CD8-positive, alpha-beta memory T cell (primary cell): ENCODE results near the gene RGL4. TPM values are rescaled to one million over a fixed set of nuclear protein-coding genes. Genes with fewer than 3 reads are reported as not detected.
A peak's percentile ranks its signal among the peaks of the same experiment; 100 is the strongest.

Source experiments
- CTCF ChIA-PET: fragments of 350-600 bp; sonication (Branson Sonifier 250); formaldehyde crosslinking; loops from one replicate; lab custom pipeline; 2021; ENCODE audit warnings: antibody characterized with exemption; lab: Charles Lee
- POLR2A ChIA-PET: fragments of 350-600 bp; sonication (Branson Sonifier 250); formaldehyde crosslinking; loops from one replicate; lab custom pipeline; 2021; ENCODE audit warnings: antibody characterized with exemption; lab: Charles Lee
- DNase-seq, 5 donors: peaks; one replicate each; pipeline versions ENCODE4 v3.0.0 to v3.0.0-alpha.2; 2020 to 2022; ENCODE audit warnings: mixed read lengths in 1 of 5
- H3K27ac ChIP-seq: one replicate; pipeline ENCODE4 v1.7.0; 2013; ENCODE audit warnings: low read depth, mild to moderate bottlenecking, low read length, moderate library complexity
- H3K27me3 ChIP-seq: 2 replicates; pipeline ENCODE4 v1.7.0; 2013; ENCODE audit warnings: low read length, mild to moderate bottlenecking; ENCODE audit not compliant: insufficient read depth, poor library complexity, severe bottlenecking
- H3K36me3 ChIP-seq: 2 replicates; pipeline ENCODE4 v1.7.0; 2013; ENCODE audit warnings: mild to moderate bottlenecking, low read length, moderate library complexity; ENCODE audit not compliant: insufficient read depth
- H3K4me1 ChIP-seq: 2 replicates; pipeline ENCODE4 v1.7.0; 2013; ENCODE audit warnings: mild to moderate bottlenecking, low read length, moderate library complexity; ENCODE audit not compliant: insufficient read depth
- H3K4me3 ChIP-seq: 2 replicates; pipeline ENCODE4 v1.7.0; 2013; ENCODE audit warnings: mild to moderate bottlenecking, low read length
- H3K9me3 ChIP-seq: 2 replicates; pipeline ENCODE4 v1.7.0; 2013; ENCODE audit warnings: mild to moderate bottlenecking, low read length
- H3K27ac Mint-ChIP-seq, 8 donors: one replicate each; pipeline ENCODE4 v1.8.0; 2020 to 2021; ENCODE audit warnings: mixed read lengths in 8 of 8, mild to moderate bottlenecking in 6 of 8, inconsistent platforms in 3 of 8, moderate library complexity in 3 of 8
- H3K27me3 Mint-ChIP-seq, 2 donors: one replicate each; pipeline ENCODE4 v1.8.0; 2020 to 2021; ENCODE audit warnings: mixed read lengths in 2 of 2, mild to moderate bottlenecking in 1 of 2, moderate library complexity in 1 of 2
- H3K36me3 Mint-ChIP-seq, 3 donors: one replicate each; pipeline ENCODE4 v1.8.0; 2020 to 2021; ENCODE audit warnings: mixed read lengths in 3 of 3, inconsistent platforms in 1 of 3, mild to moderate bottlenecking in 1 of 3
- H3K4me1 Mint-ChIP-seq, 3 donors: one replicate each; pipeline ENCODE4 v1.8.0; 2020 to 2021; ENCODE audit warnings: mixed read lengths in 3 of 3, inconsistent platforms in 1 of 3, mild to moderate bottlenecking in 1 of 3
- H3K4me3 Mint-ChIP-seq, 7 donors: one replicate each; pipeline ENCODE4 v1.8.0; 2020 to 2021; ENCODE audit warnings: mixed read lengths in 7 of 7, mild to moderate bottlenecking in 6 of 7, moderate library complexity in 4 of 7, inconsistent platforms in 2 of 7
- H3K9me3 Mint-ChIP-seq, 5 donors: one replicate each; pipeline ENCODE4 v1.8.0; 2020 to 2022; ENCODE audit warnings: mixed read lengths in 5 of 5, mild to moderate bottlenecking in 3 of 5, moderate library complexity in 2 of 5, inconsistent platforms in 1 of 5
- polyA plus RNA-seq: library from polyadenylated mRNA; unstranded; fragments of 300-500 nt; fragmentation: Illumina TruSeq; gene quantifications from one replicate; pipeline ENCODE4 v1.2.3, GENCODE V29; 2021
- total RNA-seq, 2 experiments: library from RNA; stranded (reverse); gene quantifications; one replicate each; pipeline ENCODE4 v1.2.3, GENCODE V29; 2021

RGL4 gene
- total and polyA plus RNA-seq, 3 experiments from 2014 or later: 3.2 to 58.4 (median 4.8) TPM

DNA sequence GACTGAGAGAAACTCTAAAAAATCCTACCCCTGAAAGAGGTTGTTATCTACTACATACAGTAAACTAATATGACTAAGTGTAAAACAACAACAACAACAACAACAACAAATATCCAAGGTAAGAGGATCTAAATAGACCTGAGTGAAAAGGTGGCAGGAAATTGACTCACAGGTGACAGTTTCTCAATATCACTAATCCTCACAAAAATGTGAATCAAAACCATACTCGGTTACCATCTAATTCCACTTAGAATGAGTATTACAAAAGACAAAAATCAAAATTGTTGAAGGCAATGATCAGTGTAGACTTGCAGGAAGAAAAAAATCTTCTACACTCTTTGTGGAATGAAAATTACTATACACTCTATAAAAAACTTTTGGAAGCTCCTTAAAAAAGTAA, 17.5 kb downstream of the RGL4 start:
- Histone ChIP-seq H3K4me3 (no peak overlapping the region), H3K36me3 (peaks cover 43% of the 10 kb centered on the region), H3K27me3 (no peaks in the 10 kb centered on the region), H3K4me1 (peaks cover 19% of the 10 kb centered on the region), H3K27ac (no peak overlapping the region), H3K9me3 (no peaks in the 10 kb centered on the region)
- ChIA-PET CTCF (no interaction called here), POLR2A (no interaction called here)
- Mint-ChIP-seq H3K4me1 (peaks cover 40 to 74% (median 64%) of the 10 kb centered on the region in 3 donors), H3K27me3 (no peaks in the 10 kb centered on the region), H3K9me3 (no peaks in the 10 kb centered on the region), H3K27ac (peak overlapping the region in 5 of 8 donors; percentile 3 to 75 (median 28)), H3K4me3 (no peak overlapping the region), H3K36me3 (peaks cover 9 to 96% (median 37%) of the 10 kb centered on the region in 3 donors)
- no peak for DNase-seq

- peaks cover 9 to 94% (median 36%) of the 10 kb centered on the region in 3 donors for H3K36me3 Mint-ChIP-seq
- H3K27ac ChIP-seq: no peak overlapping the region
These were observed 18.3 kb downstream of the RGL4 start for GRCh38 chr22:23709107-23709506.

GRCh38 chr22:23712256-23712655, 21.4 kb downstream of the RGL4 start:
- CTCF ChIA-PET: interaction anchor here (2.0 kb wide), 1 partner anchor 138 kb away, joined by 6 read pairs; no protein-coding TSS in a partner anchor
- no peaks in the 10 kb centered on the region for H3K9me3 ChIP-seq
- peaks cover 18% of the 10 kb centered on the region for H3K36me3 ChIP-seq
- H3K4me1 ChIP-seq: peaks cover 13% of the 10 kb centered on the region
- no peaks in the 10 kb centered on the region for H3K27me3 Mint-ChIP-seq
- no peak overlapping the region for H3K27ac ChIP-seq
- POLR2A ChIA-PET: no interaction called here
- no peaks in the 10 kb centered on the region for H3K9me3 Mint-ChIP-seq
- H3K27me3 ChIP-seq: no peaks in the 10 kb centered on the region
- no peak overlapping the region for H3K27ac Mint-ChIP-seq
- H3K4me3 Mint-ChIP-seq: no peak overlapping the region
- peaks cover 9 to 71% (median 27%) of the 10 kb centered on the region in 3 donors for H3K36me3 Mint-ChIP-seq
- H3K4me3 ChIP-seq: no peak overlapping the region
- DNase-seq: no peak
- peaks cover 25 to 58% (median 56%) of the 10 kb centered on the region in 3 donors for H3K4me1 Mint-ChIP-seq

More at GRCh38 chr22:23709107-23709506, 18.3 kb downstream of the RGL4 start:
- ChIA-PET POLR2A (no interaction called here), CTCF (no interaction called here)
- H3K4me1 ChIP-seq: peaks cover 17% of the 10 kb centered on the region
- H3K9me3 Mint-ChIP-seq: no peaks in the 10 kb centered on the region
- peak overlapping the region in 4 of 8 donors; percentile 32 to 85 (median 48) for H3K27ac Mint-ChIP-seq
- no peak for DNase-seq
- H3K36me3 ChIP-seq: peaks cover 41% of the 10 kb centered on the region
- no peak overlapping the region for H3K4me3 ChIP-seq
- H3K9me3 ChIP-seq: no peaks in the 10 kb centered on the region
- peaks cover 39 to 70% (median 61%) of the 10 kb centered on the region in 3 donors for H3K4me1 Mint-ChIP-seq
- no peaks in the 10 kb centered on the region for H3K27me3 Mint-ChIP-seq
- H3K4me3 Mint-ChIP-seq: no peak overlapping the region
- H3K27me3 ChIP-seq: no peaks in the 10 kb centered on the region

DNA sequence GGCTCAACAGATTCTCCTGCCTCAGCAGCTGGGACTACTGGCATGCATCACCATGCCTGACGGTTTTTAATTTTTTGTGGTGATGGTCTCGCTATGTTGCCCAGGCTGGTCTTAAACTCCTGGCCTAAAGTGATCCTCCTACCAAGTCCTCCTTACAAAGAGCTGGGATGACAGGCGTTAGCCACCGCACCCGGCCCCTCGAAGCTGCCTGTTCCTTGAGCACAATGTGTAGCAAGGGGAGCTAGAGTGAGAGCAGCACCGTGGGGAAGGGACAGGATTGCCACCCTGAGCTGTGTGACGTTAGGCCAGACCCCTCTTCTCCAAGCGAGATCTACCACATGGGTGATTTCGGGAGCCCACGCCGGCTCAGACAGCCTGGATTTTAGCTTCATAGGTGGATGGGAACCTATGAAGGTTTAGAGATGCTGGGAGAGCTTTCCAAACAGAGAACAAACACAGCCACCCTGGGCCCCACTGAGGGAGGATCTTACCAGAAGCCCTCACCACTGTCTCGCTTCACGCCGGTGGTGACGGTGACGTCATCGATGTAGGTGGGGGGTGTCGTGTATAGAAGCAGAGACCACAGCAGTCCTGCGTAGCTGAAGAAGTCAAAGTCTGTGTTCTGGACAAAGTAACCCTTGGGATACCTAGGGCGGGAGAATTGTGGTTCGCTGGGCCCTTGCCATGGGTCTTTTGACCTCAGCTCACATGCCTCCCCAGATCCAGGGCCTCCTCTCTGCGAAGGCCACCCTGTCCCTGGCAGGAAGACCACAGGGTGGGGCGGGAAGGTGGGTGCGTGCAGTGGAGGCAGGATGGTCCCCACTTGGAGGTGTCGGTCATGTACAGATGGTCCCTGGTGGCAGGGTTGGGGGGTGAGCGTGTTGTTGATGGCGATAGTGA, 23.1 kb downstream of the RGL4 start:
- ChIA-PET CTCF (interaction anchor here (2.0 kb wide), 1 partner anchor 136 kb away, joined by 6 read pairs; no protein-coding TSS in a partner anchor), POLR2A (no interaction called here)
- no peaks in the 10 kb centered on the region for H3K27me3 ChIP-seq
- peak overlapping the region; percentile 14 to 82 (median 47) for H3K4me3 Mint-ChIP-seq
- H3K27me3 Mint-ChIP-seq: no peaks in the 10 kb centered on the region
- no peak overlapping the region for H3K4me3 ChIP-seq
- no peak overlapping the region for H3K27ac ChIP-seq
- H3K4me1 ChIP-seq: peaks cover 16% of the 10 kb centered on the region
- H3K36me3 Mint-ChIP-seq: peaks cover 3 to 56% (median 16%) of the 10 kb centered on the region in 3 donors
- H3K9me3 Mint-ChIP-seq: no peaks in the 10 kb centered on the region
- DNase-seq: no peak
- H3K36me3 ChIP-seq: peaks cover 11% of the 10 kb centered on the region
- peaks cover 23 to 52% (median 46%) of the 10 kb centered on the region in 3 donors for H3K4me1 Mint-ChIP-seq
- H3K27ac Mint-ChIP-seq: peak overlapping the region; percentile 9 to 79 (median 63)
- H3K9me3 ChIP-seq: no peaks in the 10 kb centered on the region

DNA sequence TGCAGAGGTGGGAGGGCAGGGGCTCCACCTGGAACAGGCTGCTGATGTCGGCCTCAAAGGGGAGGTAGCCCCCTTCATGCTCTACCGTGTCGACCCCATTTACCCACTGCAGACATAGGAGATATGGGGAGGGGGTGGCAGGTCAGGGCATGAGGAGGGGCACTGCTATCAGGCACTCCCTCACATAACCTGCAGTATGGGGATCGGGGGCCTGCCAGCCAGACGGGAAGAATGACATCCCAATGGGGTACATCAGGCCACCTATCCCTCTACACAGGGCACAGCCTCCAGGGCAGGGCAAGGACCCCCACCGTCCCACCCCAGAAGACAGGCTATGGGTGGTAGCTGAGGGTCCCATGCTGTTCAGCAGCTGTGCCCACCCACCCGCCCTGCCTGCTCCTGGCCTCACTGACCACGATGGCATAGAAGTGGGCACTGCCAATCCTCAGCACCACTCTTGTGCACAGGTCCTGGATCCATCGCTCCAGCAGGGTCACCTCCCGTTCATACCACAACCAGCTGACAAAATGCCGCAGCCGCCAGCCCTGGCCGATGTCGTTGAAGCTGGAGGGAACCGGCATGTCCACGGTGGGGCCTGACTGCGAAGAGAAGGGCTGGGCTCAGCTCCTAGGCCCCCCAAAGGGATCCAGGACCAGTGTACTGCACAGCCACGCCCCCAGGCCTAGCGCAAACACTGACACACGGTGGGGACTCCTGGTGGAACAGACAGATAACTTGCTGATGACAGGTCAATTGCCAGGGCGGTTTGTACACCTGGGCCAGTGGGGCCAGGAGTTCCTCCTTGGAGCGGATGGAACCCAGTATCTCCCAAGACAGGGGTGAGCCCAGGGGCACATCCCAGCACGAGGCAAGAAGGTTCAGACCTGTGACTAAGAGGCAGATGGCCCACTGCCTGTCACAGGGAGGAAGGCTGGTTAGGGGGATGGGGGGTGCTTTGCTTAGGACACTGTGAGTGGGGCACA, 24.1 kb downstream of the RGL4 start:
- Mint-ChIP-seq H3K27ac (peak overlapping the region in 7 of 8 donors; percentile 17 to 83 (median 68)), H3K4me3 (peak overlapping the region; percentile 47 to 91 (median 84)), H3K36me3 (peaks cover 0 to 46% (median 6%) of the 10 kb centered on the region in 3 donors), H3K4me1 (peaks cover 20 to 48% (median 38%) of the 10 kb centered on the region in 3 donors), H3K9me3 (no peaks in the 10 kb centered on the region), H3K27me3 (no peaks in the 10 kb centered on the region)
- no peak for DNase-seq
- CTCF ChIA-PET: no interaction called here
- Histone ChIP-seq H3K4me1 (peaks cover 16% of the 10 kb centered on the region), H3K9me3 (no peaks in the 10 kb centered on the region), H3K4me3 (no peak overlapping the region), H3K36me3 (peaks cover 3% of the 10 kb centered on the region), H3K27me3 (no peaks in the 10 kb centered on the region), H3K27ac (no peak overlapping the region)
- POLR2A ChIA-PET: interaction anchor here (1.1 kb wide), 1 partner anchor 16 kb away, joined by 3 read pairs; no protein-coding TSS in a partner anchor

DNA sequence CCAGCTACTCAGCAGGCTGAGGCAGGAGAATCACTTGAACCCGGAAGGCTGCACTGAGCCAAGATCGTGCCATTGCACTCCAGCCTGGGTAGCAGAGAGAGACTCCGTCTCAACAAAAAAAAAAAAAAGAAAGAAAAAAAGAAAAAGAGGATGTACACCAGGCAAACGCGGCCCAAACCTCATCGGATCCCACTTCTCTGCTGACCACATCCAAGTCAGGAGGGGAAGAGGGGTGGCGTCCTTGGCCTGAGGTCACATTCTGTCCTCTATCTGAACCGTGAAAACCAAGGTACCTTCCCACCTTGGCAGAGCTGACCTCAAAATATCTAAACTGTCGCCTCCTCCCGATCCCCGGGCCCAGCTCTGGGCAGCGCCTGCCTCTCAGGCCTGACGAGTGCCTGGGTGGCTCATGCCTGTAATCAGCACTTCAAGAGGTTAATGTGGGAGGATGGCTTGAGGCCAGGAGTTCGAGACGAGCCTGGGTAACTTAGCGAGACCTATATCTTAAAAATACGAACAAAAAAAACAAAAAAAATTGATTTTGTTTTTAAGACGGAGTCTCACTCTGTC, 25.1 kb downstream of the RGL4 start:
- peak overlapping the region in 7 of 8 donors; percentile 15 to 92 (median 63) for H3K27ac Mint-ChIP-seq
- Histone ChIP-seq H3K4me1 (peaks cover 16% of the 10 kb centered on the region), H3K36me3 (peaks cover 3% of the 10 kb centered on the region), H3K4me3 (peak overlapping the region; percentile 74), H3K27me3 (no peaks in the 10 kb centered on the region), H3K9me3 (no peaks in the 10 kb centered on the region), H3K27ac (no peak overlapping the region)
- peak overlapping the region in 6 of 7 donors; percentile 75 to 91 (median 84) for H3K4me3 Mint-ChIP-seq
- ChIA-PET POLR2A (interaction anchor here (1.1 kb wide), 1 partner anchor 17 kb away, joined by 3 read pairs; no protein-coding TSS in a partner anchor), CTCF (interaction anchor here (1.0 to 1.5 kb wide), 2 partner anchors 16 to 142 kb away, joined by 3 read pairs; partner anchors contain the start of gene SLC2A11)
- peaks cover 0 to 36% (median 5%) of the 10 kb centered on the region in 3 donors for H3K36me3 Mint-ChIP-seq
- no peaks in the 10 kb centered on the region for H3K27me3 Mint-ChIP-seq
- DNase-seq: no peak
- peaks cover 16 to 41% (median 28%) of the 10 kb centered on the region in 3 donors for H3K4me1 Mint-ChIP-seq
- no peaks in the 10 kb centered on the region for H3K9me3 Mint-ChIP-seq
